Stimulated activated CD4-positive, alpha-beta T cell treated with anti-CD3 and anti-CD28 coated beads, Interleukin-12 subunit alpha, Interleukin-12 subunit beta, amount 100 ng/mL, for 24 hours (primary cell): ENCODE results near the gene THOC7.

Experiments used
- DNase-seq, 2 experiments: peaks; one replicate each; pipeline ENCODE4 v3.0.0-alpha.2; 2020; ENCODE audit warnings: low read depth in 2 of 2

Gene THOC7

DNA sequence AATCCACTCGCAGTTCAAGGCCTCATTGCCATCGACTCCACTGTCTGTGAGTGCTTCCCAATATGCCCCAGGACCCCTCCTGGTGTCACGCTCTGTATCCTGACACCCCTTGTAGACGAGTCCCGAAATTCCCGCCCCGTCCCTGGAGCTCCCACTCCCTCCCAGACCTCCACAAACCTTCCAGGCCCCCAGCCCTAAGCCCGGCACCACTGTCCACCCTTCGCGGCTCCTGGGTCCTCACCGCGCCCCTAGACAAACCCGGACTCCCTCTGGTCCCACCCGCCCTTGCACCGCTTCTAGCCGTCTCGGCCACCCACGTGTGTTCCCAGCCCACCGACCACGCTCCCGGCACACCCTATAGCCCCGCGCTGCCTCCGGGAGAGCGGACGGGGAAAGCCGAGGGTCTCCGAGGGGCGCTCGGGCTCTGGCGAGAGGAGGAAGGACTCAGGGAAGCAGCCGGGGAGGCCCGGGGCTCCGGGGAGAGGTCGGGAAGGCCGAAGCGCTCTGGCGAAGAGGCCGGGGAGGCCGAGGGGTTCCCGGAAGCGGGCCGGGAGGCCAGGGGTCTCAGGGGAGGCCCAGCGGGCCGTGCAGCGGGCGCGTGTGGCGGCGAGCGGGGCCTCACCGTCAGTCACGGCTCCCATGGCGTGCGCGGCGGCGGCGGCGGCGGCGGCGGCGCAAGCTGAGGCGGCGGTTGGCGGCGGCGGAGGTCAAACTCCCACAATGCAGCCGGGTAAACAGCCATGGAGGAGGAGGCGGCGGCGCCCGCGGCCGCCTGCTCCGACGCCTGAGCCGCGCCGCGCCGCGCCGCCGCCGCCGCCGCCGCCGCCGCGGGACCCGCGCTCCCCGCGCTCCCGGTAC is at the start of gene THOC7, which contains the start of gene ATXN7:
THOC7 (minus strand) TSS at position 656 of the 858 bp plus-strand sequence; CDS start at position 641, 15 bp downstream.
ATXN7 (plus strand) TSS at position 718 of the 858 bp plus-strand sequence. CDS start 48,732 bp downstream, outside the sequence.
- DNase-seq, result peak; percentile 37 to 55

DNA sequence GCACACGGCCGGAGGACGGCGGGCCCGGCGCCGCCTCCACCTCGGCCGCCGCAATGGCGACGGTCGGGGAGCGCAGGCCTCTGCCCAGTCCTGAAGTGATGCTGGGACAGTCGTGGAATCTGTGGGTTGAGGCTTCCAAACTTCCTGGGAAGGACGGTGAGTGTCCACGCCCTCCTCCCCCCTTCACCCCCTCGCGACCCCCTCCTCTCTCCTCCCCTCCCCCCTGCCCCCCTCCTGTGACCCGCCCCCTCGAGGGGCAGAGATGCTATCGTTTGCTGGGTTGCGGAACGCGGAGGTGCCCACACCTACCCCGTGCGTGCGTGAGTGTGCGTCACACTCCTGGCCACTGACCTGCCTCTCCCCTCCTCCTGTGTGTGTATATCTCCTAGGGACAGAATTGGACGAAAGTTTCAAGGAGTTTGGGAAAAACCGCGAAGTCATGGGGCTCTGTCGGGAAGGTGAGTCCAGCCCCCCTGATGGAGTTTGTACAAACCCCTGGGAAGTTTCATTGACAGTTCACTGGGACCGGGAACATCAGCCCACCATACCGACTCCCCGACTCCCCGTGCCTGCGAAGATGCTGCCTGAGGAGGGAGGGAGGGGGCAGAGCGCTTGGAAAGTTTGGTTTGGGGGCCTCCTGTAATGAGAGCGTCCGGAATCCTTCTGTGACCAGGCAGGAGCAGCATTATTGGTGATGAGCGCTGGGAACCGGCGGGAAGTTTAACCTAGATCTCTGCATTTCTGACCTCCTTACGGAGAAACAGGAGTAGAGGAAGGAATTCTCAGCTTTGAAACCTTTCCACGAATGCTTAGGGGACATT is 49.4 kb upstream of the THOC7 start:
- peak; percentile 14 to 26 for DNase-seq

DNA sequence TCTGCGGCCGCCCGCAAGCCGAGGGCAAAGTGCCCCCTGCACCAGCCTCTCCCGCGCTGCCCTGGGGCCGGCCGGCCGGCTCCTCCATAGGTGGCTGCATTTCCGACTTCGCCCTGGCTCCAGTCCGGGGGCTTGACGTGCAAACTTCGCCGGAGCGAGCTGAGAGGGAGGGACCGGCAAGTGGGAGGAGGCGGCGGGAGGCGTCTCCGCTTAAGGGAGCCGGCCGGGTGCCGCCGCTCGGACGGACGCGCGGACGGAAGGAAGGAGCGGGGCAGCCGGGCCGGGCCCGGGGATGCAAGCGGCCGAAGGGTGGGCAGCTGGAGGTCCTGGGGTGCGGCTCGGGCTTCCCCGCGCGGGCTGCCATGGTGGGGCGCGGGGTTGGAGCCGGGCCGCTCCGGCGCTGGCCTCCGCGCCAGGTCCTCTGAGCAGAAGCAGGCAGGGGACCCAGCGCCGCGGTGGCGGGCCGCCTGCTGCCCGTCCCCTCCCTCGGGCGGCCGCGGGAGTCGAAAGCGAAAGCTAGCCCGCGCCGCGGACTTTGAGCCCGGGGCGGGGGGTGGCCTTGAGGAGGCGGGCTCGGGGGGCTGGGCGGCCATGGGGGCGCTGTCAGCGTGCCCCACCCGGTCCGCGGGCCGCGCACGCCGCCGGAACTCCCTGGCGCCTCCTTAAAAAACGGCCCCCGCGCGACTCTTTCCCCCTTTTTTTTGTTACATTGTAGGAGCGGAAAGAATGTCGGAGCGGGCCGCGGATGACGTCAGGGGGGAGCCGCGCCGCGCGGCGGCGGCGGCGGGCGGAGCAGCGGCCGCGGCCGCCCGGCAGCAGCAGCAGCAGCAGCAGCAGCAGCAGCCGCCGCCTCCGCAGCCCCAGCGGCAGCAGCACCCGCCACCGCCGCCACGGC is 48.5 kb upstream of the THOC7 start, which contains the start of gene SCAANT1:
SCAANT1 (minus strand) TSS at position 511 of the 895 bp plus-strand sequence.
- peak; percentile 67 to 73 for DNase-seq

DNA sequence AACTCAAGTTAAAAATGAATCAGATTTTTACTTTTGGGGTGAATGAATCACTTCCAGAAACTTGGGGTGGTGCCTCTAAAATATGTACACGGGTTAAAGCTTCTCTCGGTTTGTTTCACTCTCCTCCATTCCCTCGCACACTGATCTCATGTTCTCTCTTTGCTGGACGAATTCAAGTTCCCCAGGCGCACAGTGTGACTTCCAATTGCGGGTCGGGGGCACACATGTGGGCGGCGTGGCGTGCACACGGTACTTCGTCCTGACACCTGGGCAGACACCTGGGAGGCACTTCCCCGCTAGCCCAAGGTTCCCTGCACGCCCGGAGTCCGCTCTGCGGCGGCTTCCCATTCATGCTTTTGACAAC is 47.9 kb upstream of the THOC7 start:
- DNase-seq, result peak in 1 of 2 experiments; percentile 28

DNA sequence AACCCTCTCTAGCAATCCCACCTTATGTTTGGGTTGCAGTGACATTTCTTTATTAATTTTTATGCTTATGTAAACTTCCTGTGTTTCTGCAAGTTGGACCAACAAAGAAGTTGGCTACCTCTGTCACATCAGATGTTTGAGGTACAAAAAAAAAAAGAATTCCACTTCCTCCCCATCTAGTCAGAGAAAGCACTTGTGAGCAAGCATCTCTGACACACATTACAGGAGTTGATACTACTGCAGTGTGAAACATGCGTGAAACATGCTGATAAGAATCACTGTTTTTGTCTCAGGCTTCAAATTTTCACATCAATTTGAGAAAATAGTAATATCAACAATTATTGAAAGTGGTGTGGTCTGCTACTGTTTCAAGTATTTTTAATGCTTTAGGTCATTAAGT is 47.3 kb upstream of the THOC7 start:
- DNase-seq, result no peak

DNA sequence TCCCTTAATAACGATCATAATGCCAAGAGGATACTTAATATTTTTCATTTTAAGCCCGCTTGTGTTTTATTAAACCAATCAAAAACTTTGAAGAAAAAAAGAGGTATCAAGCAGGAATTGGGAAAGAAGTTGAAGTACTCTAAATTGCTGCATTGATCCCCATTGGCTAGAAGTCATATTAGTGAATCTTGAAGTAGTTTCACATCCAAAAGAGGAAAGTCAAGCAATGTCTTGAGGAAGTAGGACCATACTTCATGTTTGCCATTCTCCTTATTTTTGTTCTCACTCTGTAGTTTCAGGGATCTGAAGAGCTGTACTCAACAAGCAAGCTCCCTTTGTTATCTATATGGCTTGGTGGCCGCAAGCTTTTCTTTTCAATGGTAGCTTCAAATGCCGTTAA is 46.4 kb upstream of the THOC7 start:
- no peak for DNase-seq

DNA sequence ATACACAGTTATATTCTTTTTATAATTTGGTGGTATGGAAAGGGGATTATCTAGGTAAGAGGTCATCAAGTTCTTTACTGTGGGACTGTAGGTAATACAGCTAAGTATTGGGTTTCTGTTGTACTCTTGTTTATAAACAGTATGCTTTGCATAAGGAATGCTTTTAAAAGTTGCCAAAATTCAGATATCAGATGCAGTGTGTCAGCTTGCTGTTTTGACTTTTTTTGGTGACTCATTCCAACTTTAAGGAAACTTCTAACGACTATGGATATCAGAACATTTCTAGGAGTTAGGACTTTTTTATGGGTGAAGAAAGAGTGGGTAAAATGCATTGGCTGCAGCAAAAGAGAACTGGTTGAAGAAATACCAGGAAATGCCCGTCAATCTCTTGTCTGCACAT is 45.8 kb upstream of the THOC7 start:
- DNase-seq, result no peak

DNA sequence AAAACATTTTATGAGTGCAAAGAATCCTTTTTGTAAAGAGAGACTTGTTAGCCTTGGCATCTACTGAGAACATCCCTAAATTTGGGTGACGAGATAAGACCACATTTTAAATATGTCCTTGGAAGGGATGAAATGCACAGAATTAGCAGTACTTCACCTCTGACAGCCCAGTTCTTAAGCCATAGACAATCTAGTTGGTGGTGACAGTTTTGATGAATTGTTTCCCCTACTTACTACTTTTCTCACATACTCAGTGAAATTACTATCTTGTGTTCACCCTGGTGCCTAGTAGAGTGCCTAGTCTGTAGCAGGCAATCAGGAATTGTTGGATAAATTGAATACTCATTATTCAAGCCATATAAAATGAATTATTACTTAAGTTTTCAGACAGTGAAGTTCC is 45.2 kb upstream of the THOC7 start:
- DNase-seq, result no peak

DNA sequence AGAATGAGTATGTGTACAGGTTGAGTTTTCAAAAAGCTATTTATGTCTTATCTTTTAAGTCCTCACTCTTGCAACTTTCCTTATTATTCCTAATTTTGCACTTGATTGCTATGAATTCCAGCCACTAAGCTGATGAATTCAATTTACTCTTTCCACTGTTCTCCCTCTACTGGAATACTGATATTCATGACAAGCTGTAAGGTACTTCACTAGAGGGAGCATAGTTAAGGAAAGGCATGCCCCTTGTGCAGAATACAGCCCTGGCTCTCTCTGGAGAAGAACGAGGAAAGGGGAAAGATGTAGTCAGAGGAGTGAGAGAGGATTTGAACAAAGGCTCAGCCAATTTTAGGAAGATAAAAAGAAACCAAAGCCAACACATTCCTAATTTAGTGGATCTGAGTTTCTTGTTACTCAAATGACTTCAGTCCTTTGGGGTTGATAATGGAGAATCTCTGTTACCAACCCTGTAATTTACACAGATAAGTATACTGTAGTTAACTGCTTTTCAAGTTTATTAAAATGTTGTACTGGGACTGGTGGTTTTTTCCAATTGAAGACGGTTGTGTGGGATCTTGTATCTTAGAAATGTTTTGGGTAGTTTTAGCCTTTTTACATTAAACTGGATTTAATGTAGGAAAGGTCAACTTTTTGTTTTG is 44.6 kb upstream of the THOC7 start:
- no peak for DNase-seq

DNA sequence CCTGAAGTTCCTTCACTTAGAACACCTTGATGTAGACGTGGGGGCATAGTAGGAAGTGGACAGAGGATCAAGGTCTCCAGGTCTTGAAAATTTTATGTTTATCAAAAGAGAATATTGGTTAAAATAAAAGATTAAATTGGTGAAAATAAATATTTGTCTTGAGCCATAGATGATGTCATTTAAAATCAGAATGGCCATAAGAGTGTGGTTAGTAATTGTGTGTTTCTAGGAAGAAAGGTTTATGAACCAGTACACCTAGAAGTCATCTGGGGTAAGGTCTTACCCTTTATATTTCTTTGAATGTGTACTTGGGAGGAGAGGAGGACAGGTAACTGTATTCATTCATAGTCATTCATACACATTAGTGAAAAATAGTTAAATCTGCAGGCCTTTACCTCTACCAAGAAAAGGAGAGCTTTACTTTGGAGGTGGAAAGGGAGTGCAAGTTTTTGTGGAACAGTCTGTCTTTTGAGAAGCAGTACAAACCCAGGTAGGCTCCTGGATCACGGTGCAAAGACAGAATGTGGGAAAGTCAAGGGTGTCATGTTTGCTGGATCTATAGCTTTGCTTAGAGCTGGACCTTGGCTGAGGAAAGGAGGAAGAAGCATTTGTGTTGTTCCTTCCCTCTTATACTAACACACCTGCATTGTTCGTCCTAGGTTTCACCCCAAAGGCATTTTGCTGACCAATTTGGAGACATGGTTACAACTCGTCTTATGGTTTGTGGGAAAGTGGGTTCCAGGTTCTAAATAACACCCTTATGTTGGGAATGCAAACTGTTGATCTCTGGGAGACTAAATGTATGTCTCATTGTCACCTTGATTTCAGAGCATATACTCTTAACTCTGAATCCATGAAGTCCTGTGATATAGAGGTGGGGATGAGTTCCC is 42.4 kb upstream of the THOC7 start:
- DNase-seq, result no peak

DNA sequence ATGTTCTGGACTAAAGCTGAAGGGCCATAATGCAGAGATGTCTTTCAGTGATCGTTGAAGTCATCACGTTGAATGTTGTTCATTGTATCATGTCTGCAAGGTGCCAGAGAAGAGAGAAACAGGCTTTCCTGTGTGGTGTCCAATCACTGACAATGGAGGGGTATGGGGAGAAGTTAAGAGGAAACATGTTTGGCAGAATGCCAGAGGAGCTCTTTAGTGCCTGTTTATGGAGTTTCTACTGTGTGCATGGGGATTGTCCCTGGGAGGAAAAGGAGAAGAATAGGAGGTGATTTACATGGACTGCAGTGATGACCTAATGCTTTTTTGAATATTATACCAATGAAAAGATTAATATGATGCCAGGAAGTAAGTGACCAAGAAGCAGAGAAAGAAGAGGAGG is 36.9 kb upstream of the THOC7 start:
- DNase-seq, result no peak

DNA sequence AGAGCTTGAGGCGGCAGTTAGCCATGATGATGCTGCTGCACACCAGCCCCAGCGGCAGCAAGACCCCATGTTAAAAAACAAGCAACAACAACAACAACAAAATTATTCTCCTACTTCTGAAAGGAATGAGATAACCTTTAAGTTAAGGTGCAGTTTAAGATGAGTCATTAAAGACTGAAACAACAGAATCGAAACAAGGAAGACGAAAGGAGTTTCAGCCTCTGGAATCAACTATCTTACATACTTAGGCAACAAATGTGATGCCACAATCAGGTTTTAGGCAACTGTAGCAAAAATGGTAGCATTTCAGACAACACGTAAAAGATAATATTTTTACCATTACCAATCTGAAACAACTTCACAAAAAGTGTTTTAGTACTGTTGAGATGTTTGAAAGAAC is 36.4 kb upstream of the THOC7 start:
- no peak for DNase-seq

DNA sequence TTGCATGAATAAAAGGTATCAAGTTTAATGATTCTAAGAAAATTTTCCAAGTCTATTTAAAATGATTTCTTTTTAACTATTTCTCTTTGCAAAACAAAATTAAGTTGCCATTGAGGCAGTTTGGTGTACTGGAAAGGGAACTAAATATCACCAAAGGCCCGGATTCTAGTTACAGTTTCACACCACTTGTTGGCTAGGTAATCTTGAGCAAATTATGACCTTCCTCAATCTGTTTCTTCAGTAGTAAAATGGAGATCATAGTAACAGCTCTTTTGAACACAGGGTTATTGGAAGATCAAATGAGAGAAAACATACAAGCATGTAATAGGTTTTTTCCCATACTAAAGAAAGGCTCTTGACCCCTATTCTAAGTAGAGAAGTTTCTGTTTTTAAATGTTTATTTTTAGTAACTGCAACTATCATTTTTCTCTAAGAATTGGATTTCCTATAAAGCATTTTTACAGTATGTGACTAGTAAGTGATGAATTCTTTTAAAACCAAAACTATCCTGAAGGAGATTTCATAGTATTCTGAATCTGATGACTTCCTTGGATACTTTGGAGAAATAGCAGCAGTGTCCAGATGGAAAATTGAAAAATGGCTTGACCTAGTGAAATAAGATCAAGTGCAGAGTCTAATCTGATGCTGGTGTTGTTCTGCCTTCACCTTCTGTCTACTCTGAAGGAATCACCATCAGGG is 32.9 kb upstream of the THOC7 start:
- no peak for DNase-seq

DNA sequence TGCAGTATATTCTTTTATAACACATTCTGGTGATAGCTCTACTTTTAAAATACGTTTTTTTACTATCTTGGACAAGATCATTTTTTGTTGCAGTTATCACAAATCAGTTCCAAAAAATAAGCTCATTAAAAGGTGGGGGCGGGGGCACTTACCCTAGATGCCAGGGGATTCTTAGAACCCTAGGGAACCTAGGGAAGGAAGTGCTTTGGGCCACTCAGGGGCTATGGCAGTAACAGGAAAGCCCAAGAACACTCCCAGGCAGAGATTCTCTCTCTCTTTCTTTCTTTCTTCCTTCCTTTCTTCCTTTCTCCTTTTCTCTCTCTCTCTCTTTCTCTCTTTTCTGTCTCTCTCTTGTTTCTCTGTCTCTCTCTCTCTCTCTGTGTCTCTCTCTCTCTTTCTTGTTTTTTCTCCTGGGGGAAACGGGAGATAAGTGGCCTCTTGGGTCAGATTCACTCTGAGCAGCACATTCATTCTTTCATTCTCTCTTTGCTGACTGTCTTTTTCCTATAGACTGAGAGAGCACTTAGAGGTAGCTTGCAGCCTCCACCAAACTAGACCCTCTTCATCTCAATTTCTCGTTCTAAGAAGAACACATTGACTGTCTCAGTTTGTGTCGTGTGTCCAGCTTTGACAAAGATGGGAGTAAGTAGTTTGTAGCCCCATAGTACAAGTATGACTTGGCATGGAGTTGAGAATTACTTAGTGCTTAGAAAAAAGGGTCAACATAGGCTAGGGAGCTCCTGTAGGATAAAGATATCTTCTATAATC is 32.0 kb upstream of the THOC7 start:
- no peak for DNase-seq

DNA sequence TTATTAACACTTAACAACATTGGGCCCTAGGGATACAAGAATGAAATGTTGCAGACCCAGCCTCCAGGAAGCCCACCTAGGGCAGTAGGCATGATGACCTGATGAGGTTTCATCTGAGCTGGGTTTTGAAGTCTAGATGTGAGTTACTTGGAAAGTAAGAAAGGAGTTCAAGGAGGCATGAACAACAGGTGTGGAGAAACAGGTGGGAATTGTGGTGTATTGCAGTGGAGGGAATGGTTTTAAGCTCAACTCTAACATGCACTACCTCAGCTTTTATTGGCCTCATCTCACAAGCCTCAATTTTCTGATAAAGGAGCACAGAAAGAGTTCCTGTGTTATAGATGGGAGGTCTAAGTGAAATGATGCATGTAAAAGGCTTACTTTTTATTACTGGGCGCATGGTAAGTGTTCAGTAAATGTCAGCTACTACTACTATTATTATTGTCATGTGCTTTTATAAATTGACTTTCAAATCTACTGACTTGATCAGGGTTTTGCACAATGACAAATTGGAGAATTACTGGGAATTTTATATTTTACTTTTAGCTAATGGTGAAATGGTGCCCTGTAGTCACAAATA is 29.3 kb upstream of the THOC7 start:
- no peak for DNase-seq

DNA sequence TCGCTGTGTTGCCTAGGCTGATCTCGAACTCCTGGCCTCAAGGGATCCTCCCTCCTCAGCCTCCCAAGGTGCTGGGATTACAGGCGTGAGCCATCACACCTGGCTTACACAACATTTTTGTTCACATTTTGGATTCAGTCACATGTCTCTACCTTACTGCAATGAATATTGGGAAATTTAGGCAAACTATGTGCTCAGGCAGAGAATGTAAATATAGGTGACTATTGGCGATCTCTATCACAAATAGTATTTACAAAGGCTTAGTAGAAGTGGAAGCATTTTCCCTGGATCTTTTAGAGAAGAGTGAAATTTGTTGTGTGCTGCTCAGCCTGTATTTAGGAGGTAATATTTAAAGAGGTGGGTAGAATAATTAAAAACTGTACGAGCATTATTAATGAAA is 27.9 kb upstream of the THOC7 start:
- no peak for DNase-seq

DNA sequence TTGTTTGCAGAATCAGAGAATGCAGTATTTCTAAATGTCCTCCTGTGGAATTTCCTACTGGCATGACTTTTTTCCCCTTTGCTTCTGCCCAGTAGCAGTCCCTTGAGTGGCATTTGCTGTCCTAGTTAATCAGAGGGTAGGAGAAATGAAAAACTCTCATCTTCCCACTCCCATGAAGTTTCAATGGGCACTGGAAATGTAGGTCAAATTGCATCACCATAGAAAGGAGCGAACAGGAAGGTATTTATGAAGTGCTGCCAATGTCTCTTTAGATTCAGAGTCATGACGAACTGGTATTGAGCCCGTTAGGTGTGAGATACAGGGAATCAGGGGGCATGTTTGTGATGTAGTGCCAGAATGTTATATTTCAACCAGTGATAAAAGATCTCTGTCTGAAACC is 23.3 kb upstream of the THOC7 start:
- DNase-seq, result no peak

DNA sequence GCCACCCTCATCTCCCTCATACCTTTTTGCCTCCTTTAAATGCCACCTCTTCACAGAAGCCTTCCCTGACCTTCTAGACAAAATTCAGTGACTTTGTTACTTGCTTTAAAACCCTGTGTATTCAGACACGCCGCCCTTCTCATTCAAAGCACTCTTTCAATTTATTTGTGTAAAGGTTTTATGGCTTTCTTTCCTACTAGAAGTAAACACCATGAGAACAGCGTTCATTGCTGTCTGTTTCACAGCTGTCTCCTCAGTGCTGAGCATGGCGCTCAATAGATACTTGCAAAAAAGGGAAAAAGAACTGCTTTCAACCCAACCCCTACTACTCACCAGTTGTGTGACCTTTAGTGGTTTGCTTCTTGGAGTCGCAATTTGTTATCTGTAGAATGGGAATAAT is 17.0 kb upstream of the THOC7 start:
- no peak for DNase-seq
